Measurements from ENCODE around the gene NPAS3.

Gene NPAS3

GRCh38 chr14:33017016-33017415 is 78.3 kb downstream of the NPAS3 start:
- H3K27ac ChIP-seq: no peak overlapping the region
- TF ChIP-seq CTCF (conservative IDR thresholded peaks at IDR 0.05): no peak

GRCh38 chr14:33019346-33019745 is 80.7 kb downstream of the NPAS3 start:
- H3K27ac ChIP-seq: no peak overlapping the region

GRCh38 chr14:33026850-33027430 is 88.3 kb downstream of the NPAS3 start:
- TF ChIP-seq CTCF (conservative IDR thresholded peaks at IDR 0.05): no peak

More at GRCh38 chr14:33019346-33019745, 80.7 kb downstream of the NPAS3 start:
- TF ChIP-seq CTCF (conservative IDR thresholded peaks at IDR 0.05): no peak

GRCh38 chr14:33029511-33029910 is 90.8 kb downstream of the NPAS3 start:
- no peak overlapping the region for H3K27ac ChIP-seq

More at GRCh38 chr14:33026850-33027430, 88.3 kb downstream of the NPAS3 start:
- no peak overlapping the region for H3K27ac ChIP-seq

GRCh38 chr14:33030386-33030785 is 91.7 kb downstream of the NPAS3 start:
- H3K27ac ChIP-seq: no peak overlapping the region
- no peak for TF ChIP-seq CTCF (conservative IDR thresholded peaks at IDR 0.05)

More at GRCh38 chr14:33029511-33029910, 90.8 kb downstream of the NPAS3 start:
- TF ChIP-seq CTCF (conservative IDR thresholded peaks at IDR 0.05): no peak

GRCh38 chr14:33035416-33036194 is 96.9 kb downstream of the NPAS3 start:
- TF ChIP-seq CTCF (conservative IDR thresholded peaks at IDR 0.05): no peak
- no peak overlapping the region for H3K27ac ChIP-seq

GRCh38 chr14:33039311-33039710 is 100.6 kb downstream of the NPAS3 start:
- H3K27ac ChIP-seq: no peak overlapping the region
- no peak for TF ChIP-seq CTCF (conservative IDR thresholded peaks at IDR 0.05)

All from VCaP (cell line).